K562 (cell line): ENCODE data around the gene SPATS2. TPM values are rescaled to one million over a fixed set of nuclear protein-coding genes. Genes with fewer than 3 reads are reported as not detected.
A peak's percentile ranks its signal among the peaks of the same experiment; 100 is the strongest.

Source experiments
- CC2D1A ChIP-seq: fragments of 450-650 bp; IDR thresholded peaks from 2 replicates; pipeline ENCODE4 v1.6.1; 2017; ENCODE audit warnings: mild to moderate bottlenecking
- IRF2 ChIP-seq: sonication (generic); formaldehyde crosslinking; IDR thresholded peaks from 2 replicates; pipeline ENCODE4 v1.8.1; 2022; ENCODE audit warnings: mild to moderate bottlenecking, missing genetic modification reagents
- JUNB ChIP-seq: fragments of 450-650 bp; formaldehyde crosslinking; conservative IDR thresholded peaks from 2 replicates; pipeline ENCODE4 v1.4.0; 2020; ENCODE audit warnings: mild to moderate bottlenecking
- MCM2 ChIP-seq: fragments of 450-650 bp; IDR thresholded peaks from 2 replicates; pipeline ENCODE4 v1.6.1; 2017; ENCODE audit warnings: low read depth, mild to moderate bottlenecking
- MXI1 ChIP-seq: IDR thresholded peaks from 2 replicates; pipeline ENCODE4 v1.6.1; 2011; ENCODE audit warnings: low read depth, mild to moderate bottlenecking, improper control_type of control experiment, low read length
- NEUROD1 ChIP-seq: fragments of 150-350 bp; IDR thresholded peaks from 2 replicates; pipeline ENCODE4 v1.6.1; 2014; ENCODE audit warnings: borderline replicate concordance, low read length, low read depth; ENCODE audit not compliant: partially characterized antibody
- NR2C2 ChIP-seq, 2 experiments: fragments of 200-800 bp in 1 of 2; sonication (Bioruptor generic) in 1 of 2; sonication (generic) in 1 of 2; formaldehyde crosslinking in 1 of 2; IDR thresholded peaks; 2 replicates each; pipeline versions ENCODE4 v1.6.1 to v1.8.0; 2016 to 2022; ENCODE audit warnings: mild to moderate bottlenecking in 1 of 2, missing compliant biosample characterization in 1 of 2, missing genetic modification characterization in 1 of 2, missing genetic modification reagents in 1 of 2
- SAFB ChIP-seq: fragments of 200-400 bp; formaldehyde crosslinking; IDR thresholded peaks from 2 replicates; pipeline ENCODE4 v1.6.1; 2017; ENCODE audit warnings: low read depth, low read length, borderline replicate concordance
- SIRT6 ChIP-seq: IDR thresholded peaks from one replicate; pipeline ENCODE4 v1.6.1; 2012; ENCODE audit warnings: low read depth, mild to moderate bottlenecking, control low read depth, inconsistent platforms, low read length, moderate library complexity
- ZBTB7A ChIP-seq: IDR thresholded peaks from 2 replicates; pipeline ENCODE4 v1.6.1; 2011; ENCODE audit warnings: low read depth, mild to moderate bottlenecking, low read length, moderate library complexity, borderline replicate concordance; ENCODE audit not compliant: control insufficient read depth
- ZNF146 ChIP-seq: IDR thresholded peaks from one replicate; pipeline ENCODE4 v1.6.1; 2018; ENCODE audit warnings: missing compliant biosample characterization; ENCODE audit not compliant: unreplicated experiment
- polyA plus RNA-seq, 8 experiments: library from polyadenylated mRNA; depleted of rRNA in 4 of 8; stranded (reverse) in 5 of 8; unstranded in 3 of 8; fragments of >200 nt; fragmentation: Nextera tagmentation in 2 of 8; fragmentation: Illumina TruSeq in 1 of 8; extraction: Ambion mirVana in 2 of 8; extraction: Trizol in 1 of 8; gene quantifications; 2 replicates each; pipeline versions ENCODE4 v1.2.1 to v1.2.3, GENCODE V29; 2011 to 2014; ENCODE audit warnings: inconsistent platforms in 1 of 8, missing spikeins in 1 of 8
- total RNA-seq, 7 experiments: library from RNA; depleted of rRNA in 6 of 7; stranded (reverse); fragments of >200 nt in 6 of 7; fragmentation: Illumina TruSeq in 2 of 7; extraction: Trizol in 2 of 7; gene quantifications; 2 replicates each; pipeline versions ENCODE4 v1.2.1 to v1.2.3, GENCODE V29; 2011 to 2021; ENCODE audit warnings: low replicate concordance in 1 of 7
- TF ChIP-seq, protein P1 (sequence below): fragments of 450-650 bp; formaldehyde crosslinking; IDR thresholded peaks from 2 replicates; pipeline ENCODE4 v1.4.0; 2022; ENCODE audit warnings: missing genetic modification characterization
- TF ChIP-seq, protein P2 (sequence below): fragments of 450-650 bp; IDR thresholded peaks from one replicate; pipeline ENCODE4 v1.6.1; 2018; ENCODE audit warnings: mild to moderate bottlenecking, moderate library complexity; ENCODE audit not compliant: partially characterized antibody
- TF ChIP-seq, protein P3 (sequence below): fragments of 250-450 bp; sonication (Bioruptor Pico); IDR thresholded peaks from 2 replicates; pipeline ENCODE4 v1.4.0; 2020; ENCODE audit warnings: mild to moderate bottlenecking

Gene SPATS2
- total and polyA plus RNA-seq, 9 of the 15 experiments (the other 6 are each of a cell fraction or from before 2014, with no cell fraction given): 5.4 to 48.2 (median 17.5) TPM

DNA sequence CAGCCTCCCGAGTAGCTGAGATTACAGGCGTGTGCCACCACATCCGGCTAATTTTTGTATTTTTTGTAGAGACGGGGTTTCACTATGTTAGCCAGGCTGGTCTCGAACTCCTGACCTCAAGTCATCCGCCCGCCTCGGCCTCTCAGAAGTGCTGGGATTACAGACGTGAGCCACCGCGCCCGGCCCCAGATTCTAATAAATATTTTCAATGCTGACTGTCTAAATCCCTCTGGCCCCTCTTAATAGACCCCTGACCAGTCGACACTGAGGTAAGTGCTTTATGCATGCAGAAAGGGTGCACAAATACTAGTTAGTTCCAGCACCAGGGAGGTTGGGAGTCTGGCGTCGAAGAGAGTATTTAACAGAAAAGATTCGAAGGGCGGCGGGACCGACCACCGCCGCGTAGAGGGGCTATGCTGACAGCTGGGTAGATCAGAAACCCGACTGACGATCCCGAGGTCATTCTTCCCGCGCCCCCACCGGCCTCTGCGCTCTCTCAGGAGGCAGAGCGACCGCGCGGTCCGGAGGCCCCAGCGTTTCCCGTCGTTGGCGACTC, 1.1 kb upstream of the SPATS2 start (continued):
- TF ChIP-seq, protein P1, sequence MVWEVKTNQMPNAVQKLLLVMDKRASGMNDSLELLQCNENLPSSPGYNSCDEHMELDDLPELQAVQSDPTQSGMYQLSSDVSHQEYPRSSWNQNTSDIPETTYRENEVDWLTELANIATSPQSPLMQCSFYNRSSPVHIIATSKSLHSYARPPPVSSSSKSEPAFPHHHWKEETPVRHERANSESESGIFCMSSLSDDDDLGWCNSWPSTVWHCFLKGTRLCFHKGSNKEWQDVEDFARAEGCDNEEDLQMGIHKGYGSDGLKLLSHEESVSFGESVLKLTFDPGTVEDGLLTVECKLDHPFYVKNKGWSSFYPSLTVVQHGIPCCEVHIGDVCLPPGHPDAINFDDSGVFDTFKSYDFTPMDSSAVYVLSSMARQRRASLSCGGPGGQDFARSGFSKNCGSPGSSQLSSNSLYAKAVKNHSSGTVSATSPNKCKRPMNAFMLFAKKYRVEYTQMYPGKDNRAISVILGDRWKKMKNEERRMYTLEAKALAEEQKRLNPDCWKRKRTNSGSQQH (CRISPR knock-in tag): no peak
- TF ChIP-seq MCM2: no peak
- TF ChIP-seq, protein P2, sequence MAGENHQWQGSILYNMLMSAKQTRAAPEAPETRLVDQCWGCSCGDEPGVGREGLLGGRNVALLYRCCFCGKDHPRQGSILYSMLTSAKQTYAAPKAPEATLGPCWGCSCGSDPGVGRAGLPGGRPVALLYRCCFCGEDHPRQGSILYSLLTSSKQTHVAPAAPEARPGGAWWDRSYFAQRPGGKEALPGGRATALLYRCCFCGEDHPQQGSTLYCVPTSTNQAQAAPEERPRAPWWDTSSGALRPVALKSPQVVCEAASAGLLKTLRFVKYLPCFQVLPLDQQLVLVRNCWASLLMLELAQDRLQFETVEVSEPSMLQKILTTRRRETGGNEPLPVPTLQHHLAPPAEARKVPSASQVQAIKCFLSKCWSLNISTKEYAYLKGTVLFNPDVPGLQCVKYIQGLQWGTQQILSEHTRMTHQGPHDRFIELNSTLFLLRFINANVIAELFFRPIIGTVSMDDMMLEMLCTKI: no peak
- TF ChIP-seq CC2D1A: no peak
- TF ChIP-seq JUNB (CRISPR knock-in tag): no peak
- TF ChIP-seq ZNF146 (CRISPR knock-in tag): no peak
- TF ChIP-seq IRF2 (CRISPR knock-in tag): no peak
- TF ChIP-seq NR2C2 (CRISPR knock-in tag; IDR thresholded peaks at IDR 0.05): no peak
- TF ChIP-seq NR2C2 (tag; IDR thresholded peaks at IDR 0.05): peak; percentile 38; the same call in 1 of the 2 replicates
- no peak for TF ChIP-seq NEUROD1
- TF ChIP-seq MXI1: no peak
- no peak for TF ChIP-seq SAFB
- 0 out of 2 replicates have a peak, but pooled peaks have one; percentile 10 for TF ChIP-seq ZBTB7A
- TF ChIP-seq, protein P3, sequence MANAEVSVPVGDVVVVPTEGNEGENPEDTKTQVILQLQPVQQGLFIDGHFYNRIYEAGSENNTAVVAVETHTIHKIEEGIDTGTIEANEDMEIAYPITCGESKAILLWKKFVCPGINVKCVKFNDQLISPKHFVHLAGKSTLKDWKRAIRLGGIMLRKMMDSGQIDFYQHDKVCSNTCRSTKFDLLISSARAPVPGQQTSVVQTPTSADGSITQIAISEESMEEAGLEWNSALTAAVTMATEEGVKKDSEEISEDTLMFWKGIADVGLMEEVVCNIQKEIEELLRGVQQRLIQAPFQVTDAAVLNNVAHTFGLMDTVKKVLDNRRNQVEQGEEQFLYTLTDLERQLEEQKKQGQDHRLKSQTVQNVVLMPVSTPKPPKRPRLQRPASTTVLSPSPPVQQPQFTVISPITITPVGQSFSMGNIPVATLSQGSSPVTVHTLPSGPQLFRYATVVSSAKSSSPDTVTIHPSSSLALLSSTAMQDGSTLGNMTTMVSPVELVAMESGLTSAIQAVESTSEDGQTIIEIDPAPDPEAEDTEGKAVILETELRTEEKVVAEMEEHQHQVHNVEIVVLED (CRISPR knock-in tag): no peak
- TF ChIP-seq SIRT6: no peak
